H9 (cell line): Measurements from ENCODE around the gene SPIN3. TPM values are rescaled to one million over a fixed set of nuclear protein-coding genes. Genes with fewer than 3 reads are reported as not detected.

Experiments used
- DNase-seq: peaks from one replicate; pipeline ENCODE4 v3.0.0-alpha.2; 2017
- H2AFZ ChIP-seq: one replicate; pipeline ENCODE4 v1.6.1; 2013; ENCODE audit warnings: mild to moderate bottlenecking, low read length, control low read depth, moderate library complexity
- H2AK5ac ChIP-seq: 2 replicates; pipeline ENCODE4 v1.6.1; 2013; ENCODE audit warnings: low read length, control low read depth, mixed read lengths; ENCODE audit not compliant: insufficient read length
- H2BK120ac ChIP-seq: one replicate; pipeline ENCODE4 v1.6.1; 2013; ENCODE audit warnings: low read depth, mild to moderate bottlenecking, low read length, control low read depth, inconsistent platforms; ENCODE audit not compliant: poor library complexity, severe bottlenecking
- H2BK12ac ChIP-seq: 2 replicates; pipeline ENCODE4 v1.6.1; 2013; ENCODE audit warnings: low read length, control low read depth, mixed read lengths, low read depth; ENCODE audit not compliant: insufficient read length
- H2BK15ac ChIP-seq: 2 replicates; pipeline ENCODE4 v1.6.1; 2013; ENCODE audit warnings: low read depth, low read length, control low read depth
- H2BK20ac ChIP-seq: one replicate; pipeline ENCODE4 v1.6.1; 2013; ENCODE audit warnings: low read depth, mild to moderate bottlenecking, low read length, control low read depth, inconsistent platforms; ENCODE audit not compliant: poor library complexity, severe bottlenecking
- H2BK5ac ChIP-seq: 2 replicates; pipeline ENCODE4 v1.6.1; 2013; ENCODE audit warnings: low read length, control low read depth, mixed read lengths; ENCODE audit not compliant: insufficient read length
- H3K14ac ChIP-seq: 2 replicates; pipeline ENCODE4 v1.6.1; 2013; ENCODE audit warnings: low read length, control low read depth; ENCODE audit not compliant: insufficient read depth
- H3K18ac ChIP-seq: 2 replicates; pipeline ENCODE4 v1.6.1; 2013; ENCODE audit warnings: low read depth, mild to moderate bottlenecking, mixed read lengths, low read length, control low read depth; ENCODE audit not compliant: insufficient read length
- H3K23ac ChIP-seq: 2 replicates; pipeline ENCODE4 v1.6.1; 2013; ENCODE audit warnings: low read length, control low read depth, mixed read lengths, low read depth; ENCODE audit not compliant: insufficient read length
- H3K23me2 ChIP-seq: 2 replicates; pipeline ENCODE4 v1.6.1; 2013; ENCODE audit warnings: low read depth, mild to moderate bottlenecking, mixed read lengths, low read length, control low read depth; ENCODE audit not compliant: insufficient read length, poor library complexity, severe bottlenecking
- H3K27ac ChIP-seq: 2 replicates; pipeline ENCODE4 v1.5.1; 2013; ENCODE audit warnings: low read length, control low read depth, mixed read lengths, low read depth; ENCODE audit not compliant: insufficient read length
- H3K27me3 ChIP-seq: 2 replicates; pipeline ENCODE4 v1.6.1; 2013; ENCODE audit warnings: low read length, control low read depth, inconsistent platforms; ENCODE audit not compliant: insufficient read depth
- H3K4ac ChIP-seq: 2 replicates; pipeline ENCODE4 v1.6.1; 2013; ENCODE audit warnings: low read depth, mild to moderate bottlenecking, control low read depth, inconsistent platforms, low read length, moderate library complexity
- H3K4me1 ChIP-seq: 2 replicates; pipeline ENCODE4 v1.6.1; 2013; ENCODE audit warnings: low read length, control low read depth, inconsistent platforms; ENCODE audit not compliant: insufficient read depth
- H3K4me2 ChIP-seq: 2 replicates; pipeline ENCODE4 v1.6.1; 2013; ENCODE audit warnings: low read length, control low read depth, mixed read lengths; ENCODE audit not compliant: insufficient read length, insufficient read depth
- H3K56ac ChIP-seq: 2 replicates; pipeline ENCODE4 v1.6.1; 2013; ENCODE audit warnings: low read depth, mild to moderate bottlenecking, mixed read lengths, low read length, control low read depth; ENCODE audit not compliant: insufficient read length
- H3K79me1 ChIP-seq: 2 replicates; pipeline ENCODE4 v1.6.1; 2013; ENCODE audit warnings: low read depth, mild to moderate bottlenecking, moderate library complexity, low read length, control low read depth, inconsistent platforms; ENCODE audit not compliant: insufficient read depth, poor library complexity, severe bottlenecking
- H3K79me2 ChIP-seq: 2 replicates; pipeline ENCODE4 v1.6.1; 2013; ENCODE audit warnings: low read length, control low read depth, inconsistent platforms; ENCODE audit not compliant: insufficient read depth
- H3K9ac ChIP-seq: 2 replicates; pipeline ENCODE4 v1.6.1; 2013; ENCODE audit warnings: low read length, control low read depth, mixed read lengths; ENCODE audit not compliant: insufficient read length; ENCODE audit errors: extremely low read depth
- H3K9me3 ChIP-seq: one replicate; pipeline ENCODE4 v1.6.1; 2013; ENCODE audit warnings: low read depth, low read length, inconsistent platforms; ENCODE audit not compliant: control insufficient read depth
- H3T11ph ChIP-seq: one replicate; pipeline ENCODE4 v1.6.1; 2013; ENCODE audit warnings: mild to moderate bottlenecking, low read length, control low read depth, inconsistent platforms
- H4K20me1 ChIP-seq: one replicate; pipeline ENCODE4 v1.6.1; 2013; ENCODE audit not compliant: control insufficient read depth, insufficient read length, insufficient read depth
- H4K5ac ChIP-seq: 2 replicates; pipeline ENCODE4 v1.6.1; 2013; ENCODE audit warnings: low read depth, mild to moderate bottlenecking, mixed read lengths, low read length, control low read depth; ENCODE audit not compliant: insufficient read length
- H4K8ac ChIP-seq: replicated peaks from 2 replicates; pipeline ENCODE4 v1.6.1; 2013; ENCODE audit warnings: low read length, control low read depth, mixed read lengths, low read depth; ENCODE audit not compliant: insufficient read length
- H4K91ac ChIP-seq: 2 replicates; pipeline ENCODE4 v1.6.1; 2013; ENCODE audit warnings: low read depth, mild to moderate bottlenecking, moderate library complexity, mixed read lengths, low read length, control low read depth; ENCODE audit not compliant: insufficient read length
- H3K27ac Mint-ChIP-seq, 3 experiments: 2 replicates in 2 of 3; 3 replicates in 1 of 3; pipeline ENCODE4 v1.8.0; 2020 to 2021; ENCODE audit warnings: mixed read lengths in 3 of 3, mild to moderate bottlenecking in 1 of 3, moderate library complexity in 1 of 3
- H3K27me3 Mint-ChIP-seq: 2 replicates; pipeline ENCODE4 v1.8.0; 2021; ENCODE audit warnings: low read depth, mild to moderate bottlenecking, moderate library complexity, mixed read lengths
- H3K36me3 Mint-ChIP-seq, 3 experiments: 2 replicates in 2 of 3; 3 replicates in 1 of 3; pipeline ENCODE4 v1.8.0; 2020 to 2021; ENCODE audit warnings: low read depth in 3 of 3, mixed read lengths in 3 of 3; ENCODE audit not compliant: insufficient read depth in 1 of 3
- H3K4me1 Mint-ChIP-seq, 2 experiments: 2 replicates each; pipeline ENCODE4 v1.8.0; 2020; ENCODE audit warnings: mixed read lengths in 2 of 2
- H3K4me3 Mint-ChIP-seq, 2 experiments: 2 replicates in 1 of 2; 3 replicates in 1 of 2; pipeline ENCODE4 v1.8.0; 2020 to 2021; ENCODE audit warnings: mild to moderate bottlenecking in 2 of 2, mixed read lengths in 2 of 2, moderate library complexity in 1 of 2
- H3K9me3 Mint-ChIP-seq, 2 experiments: 2 replicates in 1 of 2; 3 replicates in 1 of 2; pipeline ENCODE4 v1.8.0; 2020; ENCODE audit warnings: mild to moderate bottlenecking in 2 of 2, mixed read lengths in 2 of 2, moderate library complexity in 1 of 2
- CTCF ChIP-seq: fragments of 200-600 bp; sonication (generic); conservative IDR thresholded peaks from 3 replicates; pipeline ENCODE4 v1.8.0; 2021; ENCODE audit warnings: antibody characterized with exemption, mild to moderate bottlenecking
- WGBS: extraction: QIAGEN DNeasy Blood & Tissue Kit; methylation state at CpG from one replicate; pipeline ENCODE4 v1.1.7; 2013; ENCODE audit warnings: missing lambda C conversion rate, low lambda C conversion rate, mixed read lengths; ENCODE audit not compliant: insufficient read length; ENCODE audit errors: extremely low coverage; 5-methylcytosine and 5-hydroxymethylcytosine counted together
- total RNA-seq: library from RNA; stranded (reverse); gene quantifications from 2 replicates; pipeline ENCODE4 v1.2.1, GENCODE V29; 2021

Gene SPIN3
- total RNA-seq, 1 experiment from 2014 or later, result 23.5 TPM

GRCh38 chrX:56974408-56974807, 20.9 kb downstream of the SPIN3 start:
- Mint-ChIP-seq H3K4me3 (no peak overlapping the region), H3K9me3 (peaks cover 29 to 34% of the 10 kb centered on the region in 2 experiments), H3K36me3 (peaks cover 27 to 49% (median 36%) of the 10 kb centered on the region in 3 experiments), H3K4me1 (no peaks in the 10 kb centered on the region), H3K27ac (no peak overlapping the region), H3K27me3 (no peaks in the 10 kb centered on the region)
- H3K56ac ChIP-seq, result no peak overlapping the region
- H4K8ac ChIP-seq, result no peak overlapping the region
- H2BK20ac ChIP-seq, result no peak overlapping the region
- H3K18ac ChIP-seq, result no peak overlapping the region
- no peak for TF ChIP-seq CTCF
- no peak overlapping the region for H3T11ph ChIP-seq
- no peak overlapping the region for H2BK5ac ChIP-seq
- no peak overlapping the region for H2BK120ac ChIP-seq
- no peaks in the 10 kb centered on the region for H3K27me3 ChIP-seq
- no peak overlapping the region for H2BK15ac ChIP-seq
- no peaks in the 10 kb centered on the region for H3K79me1 ChIP-seq
- no peaks in the 10 kb centered on the region for H4K20me1 ChIP-seq
- no CpG with 5 or more reads among the region's 3 CpGs for WGBS
- H4K5ac ChIP-seq, result no peak overlapping the region
- no peaks in the 10 kb centered on the region for H3K9me3 ChIP-seq
- H3K27ac ChIP-seq, result no peak overlapping the region
- no peaks in the 10 kb centered on the region for H3K79me2 ChIP-seq
- no peak overlapping the region for H3K4ac ChIP-seq
- no peak overlapping the region for H3K23ac ChIP-seq
- DNase-seq, result no peak
- H2AFZ ChIP-seq, result no peak overlapping the region
- H3K23me2 ChIP-seq, result no peaks in the 10 kb centered on the region
- no peak overlapping the region for H2AK5ac ChIP-seq
- no peak overlapping the region for H3K14ac ChIP-seq
- no peak overlapping the region for H2BK12ac ChIP-seq
- no peaks in the 10 kb centered on the region for H3K4me1 ChIP-seq
- H3K9ac ChIP-seq, result no peak overlapping the region
- H4K91ac ChIP-seq, result no peak overlapping the region
- no peak overlapping the region for H3K4me2 ChIP-seq
